GM12864 (cell line): ENCODE results near the gene SYK.

Source experiments
- DNase-seq: peaks from one replicate; pipeline ENCODE4 v3.0.0-alpha.2; 2011; ENCODE audit warnings: low read depth
- H3K4me3 ChIP-seq: 2 replicates; pipeline ENCODE4 v1.5.1; 2011; ENCODE audit warnings: mild to moderate bottlenecking, low read depth, low read length, control low read depth
- CTCF ChIP-seq: IDR thresholded peaks from 2 replicates; pipeline ENCODE4 v1.5.1; 2011; ENCODE audit warnings: low read depth, mild to moderate bottlenecking, moderate library complexity, low read length, control low read depth, inconsistent platforms; ENCODE audit errors: missing control alignments

The SYK gene

GRCh38 chr9:90841213-90841612, 39.6 kb downstream of the SYK start:
- TF ChIP-seq CTCF: no peak
- no peak overlapping the region for H3K4me3 ChIP-seq
- DNase-seq: no peak

GRCh38 chr9:90841615-90842014, 40.0 kb downstream of the SYK start:
- no peak overlapping the region for H3K4me3 ChIP-seq
- no peak for TF ChIP-seq CTCF
- no peak for DNase-seq

GRCh38 chr9:90842176-90842777, 40.7 kb downstream of the SYK start:
- no peak for DNase-seq
- no peak overlapping the region for H3K4me3 ChIP-seq
- TF ChIP-seq CTCF: no peak

DNA sequence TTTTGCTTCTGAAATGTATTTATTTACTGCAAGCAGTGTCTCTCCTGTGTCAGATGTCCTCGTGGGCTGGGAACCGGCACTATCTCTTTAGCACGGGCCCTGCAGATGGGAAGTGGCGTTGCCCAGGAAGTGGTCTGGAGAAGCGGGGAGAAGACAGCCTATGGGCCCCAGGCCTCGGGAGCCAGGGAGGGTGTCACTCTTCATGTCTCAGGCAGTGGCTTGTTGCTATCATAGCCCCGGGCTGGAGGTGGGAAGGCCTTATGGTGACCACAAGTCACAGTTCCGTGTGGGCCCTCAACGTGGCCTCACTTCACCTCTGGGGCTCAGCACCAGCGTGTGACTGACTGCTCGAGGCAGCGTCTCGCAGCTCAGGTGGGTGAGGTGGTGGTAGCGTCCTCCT, 41.4 kb downstream of the SYK start:
- DNase-seq: no peak
- no peak overlapping the region for H3K4me3 ChIP-seq
- no peak for TF ChIP-seq CTCF

- no peak overlapping the region for H3K4me3 ChIP-seq
- DNase-seq: no peak
- TF ChIP-seq CTCF: no peak
These were observed 41.9 kb downstream of the SYK start for GRCh38 chr9:90843525-90843924.

- TF ChIP-seq CTCF: no peak
- H3K4me3 ChIP-seq: no peak overlapping the region
These were observed 42.7 kb downstream of the SYK start for GRCh38 chr9:90844326-90844725.

GRCh38 chr9:90846770-90847419, 45.3 kb downstream of the SYK start:
- H3K4me3 ChIP-seq: no peak overlapping the region
- no peak for TF ChIP-seq CTCF

More at GRCh38 chr9:90844326-90844725, 42.7 kb downstream of the SYK start:
- no peak for DNase-seq

More at GRCh38 chr9:90846770-90847419, 45.3 kb downstream of the SYK start:
- DNase-seq: no peak
